DOHH2 (cell line): ENCODE measurements around the gene INHBB.

ENCODE experiments used
- EZH2phosphoT487 ChIP-seq: fragments of 200-600 bp; sonication (generic); IDR thresholded peaks from 2 replicates; pipeline ENCODE4 v1.6.1; 2017; ENCODE audit warnings: borderline replicate concordance, mild to moderate bottlenecking, antibody characterized with exemption, low read length, moderate library complexity, mixed read lengths
- TF ChIP-seq, protein P1 (sequence below): fragments of 200-600 bp; sonication (generic); IDR thresholded peaks from one replicate; pipeline ENCODE4 v1.5.1; 2014; ENCODE audit warnings: antibody characterized with exemption, mild to moderate bottlenecking, low read depth, low read length; ENCODE audit not compliant: poor library complexity, severe bottlenecking

DNA sequence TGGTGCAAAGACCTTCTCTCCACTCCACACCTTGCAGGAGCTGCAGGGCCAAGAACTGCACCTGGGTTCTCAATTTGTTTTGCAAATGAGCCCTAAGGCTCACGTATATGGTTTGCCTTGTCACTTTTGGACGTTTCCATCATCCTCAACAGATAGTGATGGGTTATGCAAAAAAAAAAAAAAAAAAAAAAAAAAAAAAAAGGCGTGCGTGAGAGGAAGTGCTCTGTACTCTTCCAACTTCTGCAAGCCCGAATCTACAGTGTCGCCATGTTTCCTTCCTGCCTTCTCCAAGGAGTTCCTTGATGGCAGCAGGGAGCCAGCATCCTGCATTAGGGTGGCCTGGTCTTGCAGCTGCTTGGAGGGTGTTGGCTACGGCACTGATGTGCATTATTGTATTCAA lies 4.0 kb upstream of the INHBB start:
- TF ChIP-seq, protein P1, sequence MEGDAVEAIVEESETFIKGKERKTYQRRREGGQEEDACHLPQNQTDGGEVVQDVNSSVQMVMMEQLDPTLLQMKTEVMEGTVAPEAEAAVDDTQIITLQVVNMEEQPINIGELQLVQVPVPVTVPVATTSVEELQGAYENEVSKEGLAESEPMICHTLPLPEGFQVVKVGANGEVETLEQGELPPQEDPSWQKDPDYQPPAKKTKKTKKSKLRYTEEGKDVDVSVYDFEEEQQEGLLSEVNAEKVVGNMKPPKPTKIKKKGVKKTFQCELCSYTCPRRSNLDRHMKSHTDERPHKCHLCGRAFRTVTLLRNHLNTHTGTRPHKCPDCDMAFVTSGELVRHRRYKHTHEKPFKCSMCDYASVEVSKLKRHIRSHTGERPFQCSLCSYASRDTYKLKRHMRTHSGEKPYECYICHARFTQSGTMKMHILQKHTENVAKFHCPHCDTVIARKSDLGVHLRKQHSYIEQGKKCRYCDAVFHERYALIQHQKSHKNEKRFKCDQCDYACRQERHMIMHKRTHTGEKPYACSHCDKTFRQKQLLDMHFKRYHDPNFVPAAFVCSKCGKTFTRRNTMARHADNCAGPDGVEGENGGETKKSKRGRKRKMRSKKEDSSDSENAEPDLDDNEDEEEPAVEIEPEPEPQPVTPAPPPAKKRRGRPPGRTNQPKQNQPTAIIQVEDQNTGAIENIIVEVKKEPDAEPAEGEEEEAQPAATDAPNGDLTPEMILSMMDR, result no peak
- TF ChIP-seq EZH2phosphoT487, result no peak
